Hepatocyte (in vitro differentiated cells): ENCODE data around the gene GPRIN2. TPM values are rescaled to one million over a fixed set of nuclear protein-coding genes. Genes with fewer than 3 reads are reported as not detected.
"Not testable (repeated sequence)": the region's sequence is repeated elsewhere in the genome, so short reads cannot be mapped to it uniquely, and the experiment has no call there.

Experiments used
- DNase-seq: peaks from one replicate; pipeline ENCODE4 v3.0.0-alpha.2; 2016; ENCODE audit warnings: low spot score
- H2AFZ ChIP-seq: fragments of 200-600 bp; sonication (generic); 2 replicates; pipeline ENCODE4 v1.6.0; 2016; ENCODE audit warnings: antibody characterized with exemption, mild to moderate bottlenecking
- H3K27ac ChIP-seq: fragments of 200-600 bp; sonication (generic); 2 replicates; pipeline ENCODE4 v1.5.1; 2016; ENCODE audit warnings: mild to moderate bottlenecking
- H3K27me3 ChIP-seq: fragments of 200-600 bp; sonication (generic); 2 replicates; pipeline ENCODE4 v1.6.1; 2016
- H3K36me3 ChIP-seq: fragments of 200-600 bp; sonication (generic); replicated peaks from 2 replicates; pipeline ENCODE4 v1.5.1; 2016; ENCODE audit warnings: low read depth; ENCODE audit not compliant: insufficient read depth
- H3K4me1 ChIP-seq: fragments of 200-600 bp; sonication (generic); 2 replicates; pipeline ENCODE4 v1.5.1; 2016; ENCODE audit warnings: mild to moderate bottlenecking, moderate library complexity; ENCODE audit not compliant: insufficient read depth
- H3K4me2 ChIP-seq: fragments of 200-600 bp; sonication (generic); 2 replicates; pipeline ENCODE4 v1.6.0; 2016
- H3K4me3 ChIP-seq: fragments of 200-600 bp; sonication (generic); 2 replicates; pipeline ENCODE4 v1.5.1; 2016; ENCODE audit warnings: mild to moderate bottlenecking
- H3K79me2 ChIP-seq: fragments of 200-600 bp; sonication (generic); 2 replicates; pipeline ENCODE4 v1.6.0; 2017; ENCODE audit warnings: mild to moderate bottlenecking
- H3K9me2 ChIP-seq: fragments of 200-600 bp; sonication (generic); replicated peaks from 2 replicates; pipeline ENCODE4 v1.6.0; 2017; ENCODE audit warnings: mild to moderate bottlenecking; ENCODE audit not compliant: insufficient read depth
- H3K9me3 ChIP-seq: fragments of 200-600 bp; sonication (generic); 2 replicates; pipeline ENCODE4 v1.5.1; 2016; ENCODE audit warnings: low read depth, mild to moderate bottlenecking
- H4K20me1 ChIP-seq: fragments of 200-600 bp; sonication (generic); 2 replicates; pipeline ENCODE4 v1.6.0; 2016; ENCODE audit warnings: mild to moderate bottlenecking; ENCODE audit not compliant: insufficient read depth, poor library complexity, severe bottlenecking
- CTCF ChIP-seq: fragments of 200-600 bp; sonication (generic); IDR thresholded peaks from 2 replicates; pipeline ENCODE4 v1.5.1; 2016; ENCODE audit warnings: antibody characterized with exemption, mild to moderate bottlenecking; ENCODE audit not compliant: poor library complexity
- EZH2 ChIP-seq: fragments of 200-600 bp; sonication (generic); IDR thresholded peaks from 2 replicates; pipeline ENCODE4 v1.6.1; 2016; ENCODE audit warnings: antibody characterized with exemption, mild to moderate bottlenecking, borderline replicate concordance
- EZH2phosphoT487 ChIP-seq: fragments of 200-600 bp; sonication (generic); IDR thresholded peaks from one replicate; pipeline ENCODE4 v1.6.1; 2018; ENCODE audit warnings: antibody characterized with exemption, mild to moderate bottlenecking, low read depth, moderate library complexity; ENCODE audit not compliant: unreplicated experiment, severe bottlenecking
- WGBS: methylation state at CpG from one replicate; pipeline ENCODE4 v1.1.6; 2016; ENCODE audit warnings: low lambda C conversion rate; ENCODE audit errors: missing lambda C conversion rate; 5-methylcytosine and 5-hydroxymethylcytosine counted together
- polyA plus RNA-seq: library from polyadenylated mRNA; unstranded; fragments of >200 nt; fragmentation: Nextera tagmentation; extraction: Ambion mirVana; gene quantifications from 2 replicates; pipeline ENCODE4 v1.2.1, GENCODE V29; 2016
- total RNA-seq: library from RNA; depleted of rRNA; stranded (reverse); fragments of >200 nt; gene quantifications from 2 replicates; pipeline ENCODE4 v1.2.3, GENCODE V29; 2014

Gene GPRIN2
- total and polyA plus RNA-seq, 2 experiments from 2014 or later = 15.0 to 23.4 TPM

GRCh38 chr10:46515793-46516192 lies 40.7 kb downstream of the GPRIN2 start:
- no peak for DNase-seq
- Histone ChIP-seq H3K4me1 (no peaks in the 10 kb centered on the region), H3K36me3 (no peaks in the 10 kb centered on the region), H3K4me3 (no peak overlapping the region), H3K27ac (no peak overlapping the region), H3K79me2 (no peaks in the 10 kb centered on the region), H2AFZ (no peak overlapping the region), H3K9me3 (no peaks in the 10 kb centered on the region), H3K4me2 (no peak overlapping the region), H3K27me3 (no peaks in the 10 kb centered on the region), H4K20me1 (no peaks in the 10 kb centered on the region), H3K9me2 (no peaks in the 10 kb centered on the region)
- 95% methylated on average over 3 of the region's 3 CpGs for WGBS
- TF ChIP-seq EZH2 (no peak), CTCF (no peak), EZH2phosphoT487 (no peak)

GRCh38 chr10:46515366-46515765 lies 41.1 kb downstream of the GPRIN2 start:
- Histone ChIP-seq H3K27ac (no peak overlapping the region), H3K9me3 (no peaks in the 10 kb centered on the region), H3K79me2 (no peaks in the 10 kb centered on the region), H3K9me2 (no peaks in the 10 kb centered on the region), H3K4me1 (no peaks in the 10 kb centered on the region), H2AFZ (no peak overlapping the region), H3K4me2 (no peak overlapping the region), H3K36me3 (no peaks in the 10 kb centered on the region), H3K27me3 (no peaks in the 10 kb centered on the region), H4K20me1 (no peaks in the 10 kb centered on the region), H3K4me3 (no peak overlapping the region)
- no peak for DNase-seq
- TF ChIP-seq EZH2 (no peak), EZH2phosphoT487 (no peak), CTCF (no peak)

- no peaks in the 10 kb centered on the region for H3K9me3 ChIP-seq
- no peak overlapping the region for H3K4me3 ChIP-seq
- 85% methylated on average over 3 of the region's 3 CpGs for WGBS
- H3K4me1 ChIP-seq = no peaks in the 10 kb centered on the region
- no peak overlapping the region for H3K4me2 ChIP-seq
- no peaks in the 10 kb centered on the region for H3K36me3 ChIP-seq
- no peaks in the 10 kb centered on the region for H3K79me2 ChIP-seq
- no peak for TF ChIP-seq EZH2
- TF ChIP-seq CTCF = no peak
- H3K9me2 ChIP-seq = no peaks in the 10 kb centered on the region
- H3K27me3 ChIP-seq = no peaks in the 10 kb centered on the region
- H4K20me1 ChIP-seq = no peaks in the 10 kb centered on the region
- no peak for DNase-seq
- H2AFZ ChIP-seq = no peak overlapping the region
- no peak overlapping the region for H3K27ac ChIP-seq
Observed at GRCh38 chr10:46514899-46515298, 41.6 kb downstream of the GPRIN2 start.

GRCh38 chr10:46514431-46514861 lies 42.0 kb downstream of the GPRIN2 start:
- H3K79me2 ChIP-seq = no peaks in the 10 kb centered on the region
- DNase-seq = no peak
- no peak overlapping the region for H3K27ac ChIP-seq
- no peaks in the 10 kb centered on the region for H3K9me3 ChIP-seq
- no peak overlapping the region for H2AFZ ChIP-seq
- WGBS = 77% methylated on average over 6 of the region's 6 CpGs
- H3K4me3 ChIP-seq = no peak overlapping the region
- H3K4me1 ChIP-seq = no peaks in the 10 kb centered on the region
- H3K9me2 ChIP-seq = no peaks in the 10 kb centered on the region
- H4K20me1 ChIP-seq = no peaks in the 10 kb centered on the region
- H3K36me3 ChIP-seq = no peaks in the 10 kb centered on the region
- H3K27me3 ChIP-seq = no peaks in the 10 kb centered on the region
- no peak overlapping the region for H3K4me2 ChIP-seq
- TF ChIP-seq EZH2phosphoT487 = no peak
- TF ChIP-seq EZH2 = no peak
- no peak for TF ChIP-seq CTCF

- H3K27me3 ChIP-seq, H3K4me2 ChIP-seq, H3K27ac ChIP-seq, H4K20me1 ChIP-seq, H3K79me2 ChIP-seq, DNase-seq, H3K9me2 ChIP-seq, H3K36me3 ChIP-seq, H2AFZ ChIP-seq, H3K9me3 ChIP-seq, H3K4me1 ChIP-seq, H3K4me3 ChIP-seq: not testable (repeated sequence)
- no CpG with 5 or more reads among the region's 8 CpGs for WGBS
Observed at GRCh38 chr10:46513333-46513732, 43.1 kb downstream of the GPRIN2 start.

GRCh38 chr10:46512725-46513124 lies 43.7 kb downstream of the GPRIN2 start:
- H3K4me1 ChIP-seq, H3K4me3 ChIP-seq, H3K27ac ChIP-seq, H3K9me3 ChIP-seq, H4K20me1 ChIP-seq, H3K9me2 ChIP-seq, H3K4me2 ChIP-seq, H3K79me2 ChIP-seq, DNase-seq, H3K27me3 ChIP-seq, H2AFZ ChIP-seq, H3K36me3 ChIP-seq: not testable (repeated sequence)
- WGBS = no CpG with 5 or more reads among the region's 7 CpGs
